HG03469 (cell line): ENCODE measurements around the gene FBLN1.

Experiments
- ATAC-seq: cut with Tn5 transposase; IDR thresholded peaks from one replicate; pipeline ENCODE4 v1.9.1; 2021; ENCODE audit warnings: mild to moderate bottlenecking, moderate library complexity, moderate number of reproducible peaks; ENCODE audit not compliant: unreplicated experiment

The FBLN1 gene

DNA sequence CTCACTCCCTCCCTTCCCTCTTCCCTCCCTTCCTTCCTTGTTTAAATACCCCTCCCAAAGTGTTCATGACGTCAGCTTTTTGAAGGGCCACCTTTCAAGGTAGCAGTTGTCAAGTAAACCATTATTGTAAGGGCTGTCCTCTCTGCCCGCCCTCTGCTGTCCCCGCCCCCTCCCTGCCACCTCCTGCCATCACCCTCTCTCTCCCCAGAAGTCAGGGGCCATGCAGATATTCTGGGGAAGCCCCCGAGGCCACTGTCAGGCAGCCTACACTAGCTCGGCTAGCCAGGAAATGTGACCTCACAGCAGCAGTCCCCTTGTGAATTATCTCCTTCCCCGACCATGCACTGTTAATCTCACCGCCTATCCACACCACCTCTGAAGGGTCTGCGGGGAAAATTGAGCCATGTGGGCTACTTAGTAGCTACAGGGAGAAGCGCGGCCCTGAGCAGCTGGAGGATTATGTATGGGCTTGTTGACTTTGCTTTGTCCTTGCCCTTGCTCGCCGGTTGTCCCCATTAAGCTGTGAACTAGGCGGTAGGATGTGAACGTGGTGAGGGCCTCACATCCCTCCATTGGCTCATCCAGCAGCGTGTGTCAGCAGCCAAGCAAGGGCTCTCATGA lies 126.9 kb downstream of the FBLN1 start:
- no peak for ATAC-seq

DNA sequence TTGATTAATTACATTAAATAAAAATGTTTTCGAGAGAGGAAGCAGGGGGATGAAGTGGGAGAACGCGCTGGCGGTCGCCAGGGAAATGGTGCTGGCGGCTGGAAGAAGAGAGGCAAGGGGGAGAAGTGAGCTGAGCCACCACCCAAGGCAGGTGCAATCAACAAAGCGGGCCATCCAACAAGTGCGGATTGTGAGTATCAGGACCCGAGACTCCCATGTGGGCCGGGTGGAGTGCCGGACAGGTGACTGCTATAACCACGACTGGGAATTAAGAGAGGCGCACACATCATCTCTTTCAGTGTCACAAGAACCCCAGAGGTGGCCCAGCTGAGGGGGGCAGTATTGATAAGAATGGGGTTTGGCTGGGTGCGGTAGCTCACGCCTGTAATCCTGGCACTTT lies 127.8 kb downstream of the FBLN1 start:
- no peak for ATAC-seq

DNA sequence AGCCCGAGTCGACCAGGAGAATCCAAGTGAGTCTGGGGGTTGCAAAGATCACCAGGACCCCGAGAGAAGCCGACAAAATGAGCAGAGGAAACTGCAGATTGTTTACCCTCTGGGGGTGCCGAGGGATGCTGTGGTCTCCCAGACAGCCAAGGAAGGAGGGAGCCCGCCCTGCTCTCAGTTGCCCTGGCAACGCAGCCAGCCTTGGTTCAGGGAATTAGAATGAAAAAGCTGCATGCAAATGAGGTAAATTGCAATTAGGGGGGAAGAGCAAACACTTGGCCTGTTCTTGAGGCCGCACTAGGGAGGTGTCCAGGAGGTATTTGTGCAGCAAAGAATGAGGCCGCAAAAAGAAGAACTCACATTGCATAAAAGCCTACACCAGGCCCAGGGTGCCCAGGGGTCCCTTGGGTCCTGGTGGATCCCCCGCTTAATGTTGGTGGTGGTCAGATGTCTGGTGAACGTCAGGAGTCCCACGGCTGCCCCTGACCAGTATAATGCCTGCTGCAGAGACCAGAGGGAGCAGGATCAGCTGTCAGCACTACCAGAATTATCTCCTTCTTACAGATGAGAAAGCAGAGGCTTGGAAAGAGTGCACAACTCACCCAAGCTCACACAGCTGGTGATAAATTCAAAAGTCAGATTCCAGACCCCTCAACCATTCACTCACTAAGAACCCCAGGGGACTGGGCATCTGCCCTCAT lies 128.6 kb downstream of the FBLN1 start:
- ATAC-seq: no peak

DNA sequence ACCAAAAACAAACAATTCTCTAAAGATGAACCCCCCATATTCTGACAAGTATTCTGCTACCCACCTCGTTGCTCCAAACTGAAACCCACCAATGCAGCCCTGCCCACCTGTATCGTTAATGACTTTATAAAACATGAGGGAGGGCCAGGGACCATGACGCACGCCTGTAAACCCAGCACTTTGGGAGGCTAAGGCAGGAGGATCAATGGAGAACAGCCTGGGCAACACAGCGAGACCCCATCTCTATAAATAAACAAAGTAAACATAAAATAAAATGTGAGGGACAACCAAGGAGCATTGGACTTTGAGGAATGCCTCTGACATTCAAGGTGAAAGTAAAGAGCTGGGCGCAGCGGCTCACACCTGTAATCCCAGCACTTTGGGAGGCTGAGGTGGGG lies 129.2 kb downstream of the FBLN1 start:
- no peak for ATAC-seq

DNA sequence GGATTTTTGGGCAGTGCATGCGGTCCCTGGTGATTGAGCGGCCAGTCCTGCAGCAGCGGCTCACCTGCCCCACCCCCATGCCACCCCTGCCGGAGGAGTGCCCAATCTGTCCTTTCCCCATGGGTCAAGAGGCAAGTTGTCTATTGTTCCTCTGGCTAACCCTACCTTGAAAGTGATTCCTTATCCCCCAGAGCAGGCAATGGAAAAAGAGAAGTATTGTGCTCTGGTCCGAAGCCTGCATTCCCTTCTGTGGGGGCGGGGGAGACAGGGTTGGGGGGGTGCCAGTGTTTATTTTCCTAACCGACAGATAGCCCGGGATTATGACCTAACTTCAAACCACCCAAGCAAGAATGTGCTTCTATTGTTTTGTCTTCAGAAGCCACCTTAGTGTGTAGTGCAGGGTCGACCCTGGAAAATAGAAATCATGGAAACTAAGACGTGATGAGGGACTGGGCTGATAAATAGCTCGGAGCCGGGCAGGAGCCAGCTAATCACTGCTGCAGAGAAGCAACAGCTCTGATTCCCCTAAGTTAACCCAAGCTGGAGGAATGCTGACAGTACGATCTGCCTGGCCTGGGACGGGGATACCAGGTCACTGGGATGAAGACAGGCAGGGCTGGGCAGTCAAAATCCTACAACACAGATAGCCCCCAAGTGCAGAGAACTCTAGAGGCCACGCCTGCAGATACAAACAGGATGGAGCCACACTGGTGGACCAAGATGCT lies 130.3 kb downstream of the FBLN1 start:
- ATAC-seq: no peak

DNA sequence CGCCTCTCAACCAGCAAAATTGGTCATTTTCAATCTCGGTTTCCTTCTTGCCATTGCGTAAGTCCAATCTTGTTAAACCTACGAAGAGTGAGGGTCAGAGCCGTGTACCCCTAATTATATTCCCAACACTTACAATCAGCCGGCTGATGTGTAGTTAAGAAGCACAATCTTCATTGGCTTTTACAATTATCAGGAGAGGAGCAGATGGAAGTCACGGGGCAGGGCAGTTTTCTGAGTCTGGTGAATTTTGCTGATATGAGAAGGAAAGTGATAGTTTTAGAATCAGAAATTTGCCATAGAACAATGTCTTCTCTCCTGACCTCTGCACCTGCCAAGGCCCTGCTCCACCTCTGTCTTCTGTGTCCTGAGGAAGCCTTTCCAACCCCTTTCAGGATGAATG lies 134.0 kb downstream of the FBLN1 start:
- ATAC-seq: no peak

DNA sequence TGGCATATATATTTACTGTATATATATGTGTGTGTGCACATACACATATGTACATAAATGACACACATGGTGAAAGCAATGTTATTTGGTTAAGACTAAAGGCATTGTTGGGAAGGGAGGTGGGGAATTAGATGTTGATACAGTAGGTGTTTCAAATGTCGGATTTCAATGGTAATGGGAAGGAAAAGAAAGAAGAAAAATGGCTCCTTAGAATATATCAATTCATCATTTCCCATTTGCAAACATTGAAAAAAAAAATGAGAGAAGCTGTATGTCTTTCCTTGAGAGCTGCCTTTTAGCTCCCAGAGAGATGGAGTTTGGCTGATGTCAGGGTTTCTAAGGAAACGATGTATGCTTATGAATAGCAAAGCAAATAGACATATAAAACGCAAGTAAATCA lies 135.5 kb downstream of the FBLN1 start:
- ATAC-seq: no peak

DNA sequence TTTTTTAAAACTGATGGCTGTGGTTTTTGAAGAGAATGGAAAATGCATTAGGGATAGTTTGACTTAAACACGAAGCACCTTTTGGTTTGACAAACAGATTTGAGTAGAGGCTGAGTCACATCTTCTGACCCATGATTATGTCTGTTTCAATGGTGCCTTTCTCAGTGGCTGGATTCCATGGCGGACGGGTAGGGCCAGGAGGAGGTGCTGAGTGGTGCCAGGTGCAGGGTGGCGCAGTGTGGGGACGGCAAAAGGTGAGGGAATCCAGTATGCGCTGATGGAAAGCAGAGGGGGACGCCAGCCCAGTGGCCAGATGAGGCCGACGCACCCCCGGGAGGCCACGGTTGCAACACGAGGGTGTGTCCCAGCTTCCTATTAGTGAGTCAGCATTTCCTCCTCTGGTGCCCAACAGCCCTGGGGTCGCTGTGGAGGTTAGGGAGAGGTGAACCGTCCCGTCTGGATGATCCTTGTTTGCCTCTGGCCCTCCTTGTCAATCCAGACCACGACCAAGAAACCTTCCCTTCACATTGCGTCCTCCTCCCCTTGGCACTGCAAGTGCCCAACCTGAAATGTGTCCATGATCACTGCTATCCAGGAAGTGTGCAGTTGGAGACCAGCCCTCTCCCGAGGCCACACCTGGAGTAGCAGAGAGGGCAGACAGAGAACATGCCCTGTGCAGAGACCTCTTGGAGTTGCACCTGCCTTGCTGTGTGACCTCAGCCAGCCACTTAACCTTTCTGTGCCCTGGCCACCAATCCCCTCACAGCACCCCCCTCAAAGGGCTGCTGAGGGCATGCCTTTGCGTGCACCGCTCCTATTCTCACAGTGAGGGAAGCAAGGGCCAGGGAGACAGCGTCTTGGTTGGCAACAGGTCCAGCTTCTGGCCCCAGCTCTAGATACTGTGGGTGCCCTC lies 136.4 kb downstream of the FBLN1 start:
- ATAC-seq: no peak

DNA sequence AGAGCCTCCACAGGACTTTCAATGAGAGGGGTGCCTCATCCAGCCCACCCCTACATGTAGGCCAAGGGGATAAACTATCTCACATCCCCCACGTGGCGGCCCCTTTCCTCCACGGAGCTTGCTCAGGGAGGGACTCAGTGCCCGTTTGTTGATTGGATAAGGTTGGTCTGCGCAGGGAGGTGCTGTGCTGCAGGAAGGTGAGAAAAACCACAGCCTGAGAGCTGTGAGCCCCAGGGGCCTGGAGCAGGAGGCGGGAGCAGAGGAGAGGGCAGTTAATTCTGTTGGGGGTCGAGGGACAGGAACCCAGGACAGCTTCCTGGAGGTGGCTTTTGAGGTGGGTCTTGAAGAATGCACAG lies 137.0 kb downstream of the FBLN1 start:
- no peak for ATAC-seq

DNA sequence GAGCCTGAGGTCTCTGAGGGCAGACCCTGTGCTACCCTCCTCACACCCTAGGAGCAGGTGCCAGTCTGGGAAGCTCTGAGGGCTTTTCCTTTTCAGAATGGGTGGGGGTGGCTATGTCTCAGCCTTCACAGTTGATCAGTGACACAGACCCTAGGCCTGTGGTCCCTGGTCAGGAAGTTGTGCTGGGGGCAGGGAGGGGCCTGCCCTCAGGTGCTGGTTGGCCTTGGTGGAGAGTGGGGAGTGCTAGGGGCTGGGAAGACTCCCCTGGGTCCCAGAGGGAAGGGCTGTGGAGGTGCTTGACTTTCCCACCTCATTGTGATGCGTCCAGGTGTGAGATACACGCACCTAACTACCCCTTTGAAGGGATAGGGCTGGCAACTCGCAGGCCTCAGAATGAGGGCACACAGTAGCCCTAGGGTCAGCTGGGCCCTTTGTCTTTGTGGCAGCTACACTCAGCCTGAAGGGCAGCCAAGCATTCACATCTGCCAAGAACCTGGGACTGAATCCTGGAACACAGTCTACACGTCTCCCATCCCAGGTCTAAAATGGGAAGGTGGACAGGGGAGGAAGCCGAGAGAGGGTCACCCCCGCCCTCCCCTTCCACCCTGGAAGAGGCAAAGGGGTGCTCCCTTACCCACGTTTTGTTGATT lies 137.7 kb downstream of the FBLN1 start:
- ATAC-seq: no peak

DNA sequence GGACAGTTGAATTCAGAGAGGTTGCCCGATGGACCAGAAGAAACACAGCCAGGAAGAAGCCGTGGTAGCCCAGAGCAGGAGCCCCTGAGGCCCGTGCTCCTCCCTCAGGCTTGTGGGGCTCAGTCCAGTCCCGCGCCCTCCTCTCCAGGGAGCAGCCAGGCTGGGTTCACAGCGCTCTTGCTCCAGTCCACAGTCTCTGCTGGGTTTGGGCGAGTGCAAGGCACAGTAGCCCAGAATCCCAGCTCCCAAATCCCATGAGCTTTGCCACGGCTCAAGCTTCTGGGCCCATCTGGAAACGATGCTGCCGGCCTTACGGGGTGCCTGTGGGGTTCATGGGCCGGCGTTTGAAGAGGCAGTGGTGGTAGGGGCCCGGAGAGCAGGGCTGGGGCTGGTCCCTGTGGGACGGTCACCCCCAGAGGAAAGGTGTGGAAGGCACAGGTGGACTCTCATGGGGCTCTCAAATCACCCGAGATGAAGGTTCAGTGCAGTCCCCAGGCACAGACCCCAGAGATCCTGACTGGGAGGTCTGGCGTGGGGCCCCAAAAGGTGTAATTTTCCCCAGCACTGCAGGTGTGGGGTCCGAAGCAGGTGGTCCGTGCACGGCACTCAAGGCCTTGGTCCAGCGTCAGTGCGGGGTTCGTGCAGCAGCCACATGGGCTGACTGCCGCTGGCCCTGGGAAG lies 138.4 kb downstream of the FBLN1 start:
- ATAC-seq: no peak

DNA sequence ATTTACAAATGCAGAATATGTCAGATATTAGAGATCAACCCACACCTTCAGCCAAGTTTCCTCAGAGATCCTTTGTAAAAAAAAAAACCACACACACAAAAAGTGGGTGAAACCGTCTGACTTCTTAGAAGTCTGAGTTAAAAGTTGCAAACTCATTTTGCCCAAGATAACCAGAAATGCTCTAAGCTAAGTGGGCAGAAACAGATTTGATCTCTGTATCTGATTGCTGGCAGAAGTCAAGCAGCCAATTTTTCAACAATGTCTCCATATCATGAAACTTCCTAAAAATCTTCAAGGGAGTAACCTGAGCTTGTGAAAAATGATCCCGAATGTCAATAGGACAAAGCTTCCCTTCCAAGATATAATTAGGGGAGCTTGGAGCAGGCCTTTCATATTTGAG lies 140.3 kb downstream of the FBLN1 start:
- ATAC-seq: no peak

DNA sequence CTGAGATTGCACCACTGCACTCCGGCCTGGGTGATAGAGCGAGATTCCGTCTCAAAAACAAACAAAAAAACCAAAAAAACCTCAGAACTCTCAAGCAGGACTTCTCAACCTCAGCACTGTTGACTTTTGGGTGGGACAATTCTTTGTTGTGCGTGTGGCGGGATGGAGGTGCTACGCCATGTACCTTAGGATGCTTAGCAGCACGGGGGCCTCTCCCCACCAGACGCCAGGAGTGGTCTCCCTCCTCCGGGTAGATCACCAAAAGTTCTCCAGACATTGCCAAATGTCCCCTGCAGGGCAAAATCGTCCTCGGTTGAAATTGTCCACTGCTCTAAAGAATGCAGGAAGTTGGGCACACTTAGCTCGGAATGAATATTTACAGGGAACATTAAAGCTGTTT lies 142.0 kb downstream of the FBLN1 start:
- ATAC-seq: no peak

DNA sequence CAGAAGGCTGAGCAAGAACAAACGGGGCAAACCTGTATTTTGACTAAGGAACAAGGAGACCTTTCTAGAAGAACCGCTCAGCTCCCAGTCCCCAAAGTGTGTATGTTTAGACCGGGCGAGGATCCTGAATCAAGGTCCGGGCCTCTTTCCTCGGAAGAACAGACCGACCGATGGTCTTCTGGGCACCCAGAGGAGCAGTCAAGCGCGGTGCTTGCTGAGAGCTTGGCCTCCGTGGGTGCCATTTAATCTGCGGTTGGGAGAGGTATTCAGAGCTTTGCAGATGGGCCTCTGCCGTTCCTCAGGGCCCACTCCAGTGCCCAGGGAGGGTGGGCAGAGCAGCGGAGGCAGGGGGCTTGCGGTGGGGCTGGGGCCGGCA lies 142.5 kb downstream of the FBLN1 start:
- no peak for ATAC-seq

DNA sequence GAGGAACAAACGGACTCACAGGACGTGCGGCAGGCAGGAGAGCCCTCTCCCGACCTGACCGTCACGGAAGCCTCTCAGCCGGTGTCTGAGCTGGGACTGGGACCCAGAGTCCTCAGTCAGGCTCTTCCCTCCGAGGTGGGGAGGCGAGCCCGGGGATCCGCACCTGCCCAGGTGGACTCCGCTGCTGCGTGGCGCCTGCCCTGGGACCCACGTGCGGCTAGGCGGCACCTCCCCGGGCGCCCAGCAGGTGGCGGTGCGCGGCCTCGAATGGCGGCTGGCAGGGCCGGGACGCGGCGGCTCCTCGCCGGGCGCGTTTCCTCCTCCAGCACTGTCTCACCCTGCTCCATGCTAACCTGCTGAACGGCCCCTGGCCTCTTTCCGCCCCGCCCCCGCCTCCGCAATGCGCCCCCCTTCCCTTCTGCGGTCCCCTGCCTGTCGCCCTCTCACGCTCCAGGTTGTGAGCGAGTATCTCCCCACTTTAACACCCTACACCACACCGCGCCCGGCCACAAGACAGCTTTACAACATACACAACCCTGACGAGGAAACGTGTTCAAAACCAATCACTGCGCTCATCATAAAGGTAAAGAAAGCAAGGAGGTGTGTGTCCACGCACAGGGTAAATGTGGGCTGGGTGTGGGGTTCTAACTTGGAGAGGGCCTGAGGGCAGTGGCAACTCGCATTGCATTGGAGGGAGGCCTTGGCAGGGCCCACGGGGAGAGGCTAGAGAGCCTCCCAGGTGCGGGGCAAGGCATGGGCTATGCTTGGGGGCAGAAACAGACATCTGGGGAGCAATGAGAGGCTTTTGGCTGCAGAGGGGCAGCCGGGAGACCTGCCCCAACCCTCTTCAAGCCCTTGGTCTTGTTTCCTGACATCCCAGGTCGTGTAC lies 143.1 kb downstream of the FBLN1 start:
- ATAC-seq: no peak

DNA sequence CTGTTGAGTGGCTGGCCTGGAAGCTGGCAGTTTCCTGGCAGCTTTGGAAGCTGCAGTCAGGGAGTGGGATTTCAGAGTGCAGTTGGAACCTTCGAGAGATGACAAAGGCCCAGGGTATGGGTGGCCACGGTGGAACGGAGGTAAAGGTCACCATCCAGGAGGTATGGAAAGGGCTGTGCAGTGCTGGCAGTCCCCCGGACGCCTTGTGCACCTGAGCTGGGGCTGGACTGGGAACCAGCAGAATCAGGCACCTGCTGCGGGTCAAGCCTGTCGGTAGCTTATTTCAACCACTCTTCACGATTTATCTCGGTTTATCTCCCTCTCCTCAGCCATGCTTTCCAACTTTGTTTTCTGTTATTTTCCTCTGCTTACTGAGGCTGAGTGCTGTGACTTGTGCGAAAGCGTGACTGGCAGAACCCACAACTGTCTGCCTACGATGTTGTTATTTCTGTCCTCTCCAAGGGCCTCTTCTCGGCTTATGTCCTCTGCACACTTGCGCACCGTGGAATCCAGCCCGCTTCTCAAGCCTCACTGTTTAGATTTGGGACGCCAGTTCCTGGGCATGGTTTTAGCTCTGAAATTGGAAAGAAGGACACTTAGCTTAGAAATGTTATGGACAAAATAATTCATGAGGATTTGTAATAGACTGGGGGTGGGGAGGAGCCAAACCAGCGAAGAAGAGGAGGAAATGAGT lies 145.0 kb downstream of the FBLN1 start:
- ATAC-seq: no peak

DNA sequence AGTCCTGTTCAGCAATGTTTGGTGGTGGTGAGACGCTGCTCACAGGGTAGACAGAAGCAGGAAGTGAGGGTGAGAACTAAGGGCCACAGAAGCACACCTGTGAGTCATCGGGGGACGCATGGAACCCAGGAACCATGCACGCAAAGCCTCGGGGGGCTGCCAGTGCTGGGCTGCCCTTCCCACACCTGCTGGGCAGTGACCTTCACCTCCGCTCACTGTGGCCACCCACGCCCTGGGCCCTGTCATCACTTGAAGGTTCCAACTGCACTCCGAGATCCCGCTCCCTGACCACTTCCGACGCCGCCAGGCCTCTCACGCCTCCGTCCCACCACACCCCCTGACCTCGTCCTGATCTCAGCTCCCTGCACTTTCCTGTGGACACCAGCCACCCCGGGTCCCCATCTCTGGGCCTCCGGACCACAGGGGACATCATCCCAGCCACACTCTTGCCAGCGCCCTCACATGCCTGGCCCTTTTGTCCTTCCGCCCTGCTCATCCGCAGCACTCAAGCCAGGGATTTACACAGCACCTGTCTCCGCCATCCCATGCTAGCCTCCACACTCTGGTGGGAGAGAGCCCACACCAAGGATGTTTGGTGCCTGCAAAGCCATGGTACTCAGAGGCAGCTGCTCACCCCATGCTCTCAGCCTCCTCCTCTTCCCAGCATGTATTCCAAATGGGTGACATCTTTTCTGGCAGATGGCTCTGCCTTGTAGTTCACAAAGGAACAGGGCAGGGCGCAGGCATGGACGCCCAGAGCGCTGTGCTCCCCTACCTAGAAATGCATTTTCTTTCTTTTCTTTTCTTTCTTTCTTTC lies 145.8 kb downstream of the FBLN1 start:
- no peak for ATAC-seq

DNA sequence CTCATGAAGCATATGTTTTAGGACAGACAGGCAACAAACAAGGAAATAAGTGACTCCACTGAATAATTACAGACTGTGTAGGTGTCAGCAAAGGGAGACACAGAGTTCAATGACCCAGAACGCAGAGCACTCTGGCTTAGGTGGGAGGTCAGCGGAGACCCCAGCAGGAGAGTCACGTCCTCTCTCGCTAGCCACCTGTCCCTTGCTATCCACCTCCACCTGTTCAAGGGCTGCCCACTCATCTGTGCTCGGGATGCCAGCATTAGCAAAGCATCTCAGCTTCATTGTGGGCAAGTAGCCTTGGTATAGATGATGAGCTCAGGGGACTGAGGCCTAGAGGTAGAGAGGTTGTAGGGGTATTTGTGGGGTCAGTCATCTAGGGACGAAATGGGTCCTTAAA lies 147.1 kb downstream of the FBLN1 start:
- no peak for ATAC-seq
